HCT116 (cell line): Measurements from ENCODE around the gene SH3RF2. TPM values are rescaled to one million over a fixed set of nuclear protein-coding genes. Genes with fewer than 3 reads are reported as not detected.

Source experiments
- ATAC-seq: fragments of 200-7000 bp; cut with Tn5 transposase; 2 replicates; pipeline ENCODE4 v1.9.1; 2020; ENCODE audit warnings: mild to moderate bottlenecking, moderate library complexity
- BruUV-seq: library from RNA; stranded (reverse); fragments of 400-500 nt; replicated peaks from 2 replicates; lab custom pipeline; 2021; lab: Mats Ljungman, UMichigan
- CTCF ChIA-PET: fragments of 300-600 bp; sonication (Branson Sonifier 250); formaldehyde crosslinking; loops from one replicate; lab custom pipeline; 2021; ENCODE audit warnings: antibody characterized with exemption; lab: Charles Lee
- POLR2A ChIA-PET: fragments of 300-600, 350-600 bp; sonication (Branson Sonifier 250); formaldehyde crosslinking; loops from one replicate; lab custom pipeline; 2021; ENCODE audit warnings: antibody characterized with exemption; lab: Charles Lee
- RAD21 ChIA-PET, 2 experiments: fragments of 300-600 bp; sonication (Branson Sonifier 250); formaldehyde crosslinking; loops; one replicate each; lab custom pipeline; 2023; ENCODE audit warnings: low total read pairs in 2 of 2; ENCODE audit not compliant: uncharacterized antibody in 2 of 2, unreplicated experiment in 2 of 2, low non-redundant PET in 1 of 2; lab: Charles Lee
- DNase-seq: peaks from one replicate; pipeline ENCODE4 v3.0.0-alpha.2; 2010; ENCODE audit warnings: low read depth, low spot score
- H2AFZ ChIP-seq: fragments of 200-600 bp; shearing (Covaris generic), sonication (generic); 2 replicates; pipeline ENCODE4 v1.6.1; 2017; ENCODE audit warnings: low read depth, mixed run types, mixed read lengths, antibody characterized with exemption, low read length; ENCODE audit not compliant: poor library complexity, severe bottlenecking
- H3K27ac ChIP-seq: 2 replicates; pipeline ENCODE4 v1.5.1; 2012; ENCODE audit warnings: low read depth, low read length
- H3K27me3 ChIP-seq: fragments of 200-600 bp; sonication (generic); 2 replicates; pipeline ENCODE4 v1.6.1; 2016; ENCODE audit warnings: mixed run types, low read length, mixed read lengths; ENCODE audit not compliant: insufficient read depth
- H3K36me3 ChIP-seq, 2 experiments: fragments of 200-500 bp in 1 of 2; fragments of 200-600 bp in 1 of 2; sonication (Bioruptor generic) in 1 of 2; sonication (generic) in 1 of 2; 2 replicates each; pipeline versions ENCODE4 v1.5.1 to v1.6.1; 2014 to 2016; ENCODE audit warnings: low read length in 2 of 2, inconsistent platforms in 1 of 2, mixed read lengths in 1 of 2, mixed run types in 1 of 2; ENCODE audit not compliant: insufficient read depth in 2 of 2, control insufficient read depth in 1 of 2
- H3K4me1 ChIP-seq, 2 experiments: fragments of 200-600 bp in 1 of 2; sonication (generic) in 1 of 2; 2 replicates each; pipeline versions ENCODE4 v1.5.1 to v1.6.1; 2012 to 2017; ENCODE audit warnings: low read length in 2 of 2, inconsistent platforms in 1 of 2, mild to moderate bottlenecking in 1 of 2, mixed read lengths in 1 of 2, mixed run types in 1 of 2, moderate library complexity in 1 of 2; ENCODE audit not compliant: insufficient read depth in 2 of 2, control insufficient read depth in 1 of 2
- H3K4me2 ChIP-seq: fragments of 200-600 bp; sonication (generic); 2 replicates; pipeline ENCODE4 v1.6.1; 2017; ENCODE audit warnings: mixed run types, low read length, mixed read lengths
- H3K4me3 ChIP-seq, 2 experiments: fragments of 200-600 bp in 1 of 2; sonication (generic) in 1 of 2; replicated peaks in 1 of 2; 2 replicates each; pipeline ENCODE4 v1.5.1; 2011 to 2016; ENCODE audit warnings: low read length in 2 of 2, control low read depth in 1 of 2, low read depth in 1 of 2, mild to moderate bottlenecking in 1 of 2, mixed read lengths in 1 of 2, mixed run types in 1 of 2
- H3K79me2 ChIP-seq: fragments of 200-600 bp; sonication (generic); 2 replicates; pipeline ENCODE4 v1.6.1; 2017; ENCODE audit warnings: mild to moderate bottlenecking, mixed run types, low read length, moderate library complexity, mixed read lengths; ENCODE audit not compliant: insufficient read depth
- H3K9ac ChIP-seq: fragments of 200-600 bp; sonication (generic); 2 replicates; pipeline ENCODE4 v1.6.1; 2016; ENCODE audit warnings: low read length, mixed read lengths
- H3K9me2 ChIP-seq: fragments of 200-600 bp; sonication (generic), shearing (Covaris generic); 2 replicates; pipeline ENCODE4 v1.6.1; 2017; ENCODE audit warnings: mixed run types, mild to moderate bottlenecking, moderate library complexity; ENCODE audit not compliant: insufficient read depth
- H3K9me3 ChIP-seq, 2 experiments: fragments of 200-500 bp in 1 of 2; fragments of 200-600 bp in 1 of 2; sonication (Bioruptor generic) in 1 of 2; sonication (generic) in 1 of 2; 2 replicates each; pipeline ENCODE4 v1.6.1; 2014 to 2017; ENCODE audit warnings: low read length in 2 of 2, mixed read lengths in 2 of 2, inconsistent platforms in 1 of 2, low read depth in 1 of 2, mild to moderate bottlenecking in 1 of 2, mixed run types in 1 of 2, moderate library complexity in 1 of 2; ENCODE audit not compliant: control insufficient read depth in 1 of 2, insufficient read depth in 1 of 2
- H4K20me1 ChIP-seq: fragments of 200-600 bp; sonication (generic), shearing (Covaris generic); 2 replicates; pipeline ENCODE4 v1.6.1; 2017; ENCODE audit warnings: mixed run types, mild to moderate bottlenecking, moderate library complexity; ENCODE audit not compliant: insufficient read depth
- CBX3 ChIP-seq: IDR thresholded peaks from 2 replicates; pipeline ENCODE4 v1.6.1; 2012; ENCODE audit warnings: low read depth
- ELF1 ChIP-seq: IDR thresholded peaks from 2 replicates; pipeline ENCODE4 v1.6.1; 2012; ENCODE audit warnings: low read depth, borderline replicate concordance
- SIN3A ChIP-seq: IDR thresholded peaks from 2 replicates; pipeline ENCODE4 v1.6.1; 2012; ENCODE audit warnings: low read depth
- TCF7L2 ChIP-seq: IDR thresholded peaks from 2 replicates; pipeline ENCODE4 v1.7.0; 2011; ENCODE audit warnings: borderline replicate concordance, inconsistent platforms; ENCODE audit not compliant: insufficient read depth, insufficient read length; ENCODE audit errors: extremely low read depth
- YY1 ChIP-seq: IDR thresholded peaks from 2 replicates; pipeline ENCODE4 v1.6.1; 2011; ENCODE audit warnings: low read length, low read depth, moderate library complexity, mild to moderate bottlenecking; ENCODE audit not compliant: insufficient replicate concordance; ENCODE audit errors: extremely low read depth
- intact Hi-C: fragments of 100-400 bp; cut with micrococcal nuclease; formaldehyde crosslinking; loops from 2 replicates; pipeline ENCODE4 v1.10.0; 2022
- total RNA-seq: library from RNA; stranded (reverse); gene quantifications from one replicate; pipeline ENCODE4 v1.2.1, GENCODE V29; 2021; ENCODE audit not compliant: unreplicated experiment
- TF ChIP-seq, protein P1 (sequence below): IDR thresholded peaks from 2 replicates; pipeline ENCODE4 v1.6.1; 2011; ENCODE audit warnings: mild to moderate bottlenecking, low read length, moderate library complexity; ENCODE audit not compliant: insufficient replicate concordance; ENCODE audit errors: extremely low read depth

Gene SH3RF2
- total RNA-seq, 1 experiment from 2014 or later = 14.3 TPM

DNA sequence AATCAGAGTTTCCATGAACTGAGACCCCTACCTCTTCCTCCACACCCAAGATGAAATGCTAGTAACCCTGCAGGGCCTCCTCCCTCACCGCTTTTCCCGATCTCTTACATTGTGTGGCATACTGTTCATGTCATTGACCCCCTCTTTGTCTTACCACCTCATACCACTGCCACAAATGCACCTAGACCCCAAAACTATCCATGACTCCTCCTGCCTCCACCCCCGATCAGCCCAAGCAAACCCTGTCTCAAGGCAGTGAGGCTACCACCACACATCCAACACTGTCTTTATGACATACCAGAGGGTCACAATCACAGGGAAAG lies 113.3 kb downstream of the SH3RF2 start:
- Histone ChIP-seq H4K20me1 (no peaks in the 10 kb centered on the region), H3K9me2 (no peaks in the 10 kb centered on the region), H3K36me3 (no peaks in the 10 kb centered on the region; a peak in 1 of 4 replicates), H3K79me2 (no peaks in the 10 kb centered on the region), H3K4me3 (no peak overlapping the region), H3K4me2 (no peak overlapping the region), H3K9me3 (no peaks in the 10 kb centered on the region), H3K27me3 (no peaks in the 10 kb centered on the region), H2AFZ (no peak overlapping the region), H3K4me1 (peaks cover 18 to 22% of the 10 kb centered on the region in 2 experiments), H3K9ac (no peak overlapping the region), H3K27ac (no peak overlapping the region)
- no peak for TF ChIP-seq CBX3
- TF ChIP-seq SIN3A = no peak
- TF ChIP-seq YY1 = no peak
- TF ChIP-seq, protein P1, sequence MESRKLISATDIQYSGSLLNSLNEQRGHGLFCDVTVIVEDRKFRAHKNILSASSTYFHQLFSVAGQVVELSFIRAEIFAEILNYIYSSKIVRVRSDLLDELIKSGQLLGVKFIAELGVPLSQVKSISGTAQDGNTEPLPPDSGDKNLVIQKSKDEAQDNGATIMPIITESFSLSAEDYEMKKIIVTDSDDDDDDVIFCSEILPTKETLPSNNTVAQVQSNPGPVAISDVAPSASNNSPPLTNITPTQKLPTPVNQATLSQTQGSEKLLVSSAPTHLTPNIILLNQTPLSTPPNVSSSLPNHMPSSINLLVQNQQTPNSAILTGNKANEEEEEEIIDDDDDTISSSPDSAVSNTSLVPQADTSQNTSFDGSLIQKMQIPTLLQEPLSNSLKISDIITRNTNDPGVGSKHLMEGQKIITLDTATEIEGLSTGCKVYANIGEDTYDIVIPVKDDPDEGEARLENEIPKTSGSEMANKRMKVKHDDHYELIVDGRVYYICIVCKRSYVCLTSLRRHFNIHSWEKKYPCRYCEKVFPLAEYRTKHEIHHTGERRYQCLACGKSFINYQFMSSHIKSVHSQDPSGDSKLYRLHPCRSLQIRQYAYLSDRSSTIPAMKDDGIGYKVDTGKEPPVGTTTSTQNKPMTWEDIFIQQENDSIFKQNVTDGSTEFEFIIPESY = no peak
- POLR2A ChIA-PET = no interaction called here
- BruUV-seq = no TSS peak
- RAD21 ChIA-PET = no interaction called here
- intact Hi-C loops = loop anchor here (1.0 to 10.0 kb wide), 8 partner anchors 141 to 1847 kb away; no protein-coding TSS in a partner anchor
- CTCF ChIA-PET = interaction anchor here (1.5 kb wide), 1 partner anchor 9 kb away, joined by 4 read pairs; no protein-coding TSS in a partner anchor
- no peak for ATAC-seq
- DNase-seq = no peak

DNA sequence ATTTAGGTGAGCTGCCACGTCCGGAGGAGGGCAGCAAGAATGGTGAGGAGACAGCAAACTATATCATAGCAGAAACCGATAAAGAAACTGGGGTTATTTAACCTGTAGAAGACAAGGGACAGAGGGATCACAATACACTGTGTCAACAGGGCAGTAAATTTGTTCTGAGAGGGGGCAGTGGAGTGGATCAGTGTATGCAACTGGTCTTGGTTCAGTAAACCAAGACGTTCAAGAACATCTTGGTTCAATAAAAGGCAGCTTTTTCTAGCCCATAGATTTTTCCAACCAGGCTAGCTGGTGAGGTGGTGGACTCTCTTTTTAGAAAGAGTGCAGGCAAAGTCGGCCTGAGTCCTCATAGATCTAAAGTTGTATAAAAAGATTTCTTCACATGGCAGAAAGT lies 113.7 kb downstream of the SH3RF2 start:
- RAD21 ChIA-PET = no interaction called here
- BruUV-seq = no TSS peak
- DNase-seq (no peak), ATAC-seq (no peak)
- Histone ChIP-seq H3K4me3 (no peak overlapping the region), H3K79me2 (no peaks in the 10 kb centered on the region), H4K20me1 (no peaks in the 10 kb centered on the region), H3K4me1 (peaks cover 18 to 22% of the 10 kb centered on the region in 2 experiments), H3K9ac (no peak overlapping the region), H3K27me3 (no peaks in the 10 kb centered on the region), H3K9me2 (no peaks in the 10 kb centered on the region), H3K27ac (no peak overlapping the region), H2AFZ (no peak overlapping the region), H3K36me3 (no peaks in the 10 kb centered on the region; a peak in 1 of 4 replicates), H3K9me3 (no peaks in the 10 kb centered on the region), H3K4me2 (no peak overlapping the region)
- TF ChIP-seq TCF7L2 (no peak), ELF1 (no peak)
- POLR2A ChIA-PET = no interaction called here
- intact Hi-C loops = loop anchor here (10.0 kb wide), 2 partner anchors 375 to 705 kb away; no protein-coding TSS in a partner anchor
- CTCF ChIA-PET = interaction anchor here (1.5 kb wide), 2 partner anchors 9 to 352 kb away, joined by 4 read pairs; no protein-coding TSS in a partner anchor
